Stimulated activated CD8-positive, alpha-beta memory T cell treated with anti-CD3 and anti-CD28 coated beads, Interleukin-4, amount 100 ng/mL, for 4 hours (primary cell): ENCODE data around the gene EFCAB14.
"Not testable (repeated sequence)": the region's sequence is repeated elsewhere in the genome, so short reads cannot be mapped to it uniquely, and the experiment has no call there.

ENCODE experiments used
- DNase-seq, 2 donors: peaks; one replicate each; pipeline ENCODE4 v3.0.0-alpha.2; 2020; ENCODE audit warnings: low read depth in 2 of 2, low spot score in 1 of 2

The EFCAB14 gene

DNA sequence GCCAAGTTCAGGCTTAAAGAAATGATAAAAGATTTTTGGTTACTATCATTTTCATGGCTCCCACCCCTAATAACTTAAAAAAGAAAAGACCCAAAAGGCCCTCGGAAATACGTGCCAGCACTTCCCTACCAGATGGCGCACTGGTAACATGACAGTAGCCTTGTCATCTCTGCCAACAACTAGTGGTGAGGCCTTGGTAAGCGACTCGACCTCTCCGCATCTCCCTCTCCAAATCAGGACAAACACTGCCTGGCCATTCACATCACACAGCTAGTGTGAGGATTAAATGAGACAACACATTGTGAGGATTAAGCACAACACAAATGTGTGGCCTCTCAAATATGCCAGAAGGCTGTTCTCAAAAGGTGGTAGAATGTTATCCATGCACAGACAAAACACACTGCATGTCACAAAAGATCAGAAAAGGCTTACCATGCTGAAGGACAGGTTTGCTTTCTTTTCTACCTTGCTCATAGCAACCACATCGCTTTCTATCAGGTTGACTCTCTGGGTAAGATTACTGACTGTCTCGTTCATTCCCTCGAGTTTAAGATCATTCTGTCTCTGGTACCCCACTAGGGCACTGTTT, 30.9 kb downstream of the EFCAB14 start:
- DNase-seq = no peak

DNA sequence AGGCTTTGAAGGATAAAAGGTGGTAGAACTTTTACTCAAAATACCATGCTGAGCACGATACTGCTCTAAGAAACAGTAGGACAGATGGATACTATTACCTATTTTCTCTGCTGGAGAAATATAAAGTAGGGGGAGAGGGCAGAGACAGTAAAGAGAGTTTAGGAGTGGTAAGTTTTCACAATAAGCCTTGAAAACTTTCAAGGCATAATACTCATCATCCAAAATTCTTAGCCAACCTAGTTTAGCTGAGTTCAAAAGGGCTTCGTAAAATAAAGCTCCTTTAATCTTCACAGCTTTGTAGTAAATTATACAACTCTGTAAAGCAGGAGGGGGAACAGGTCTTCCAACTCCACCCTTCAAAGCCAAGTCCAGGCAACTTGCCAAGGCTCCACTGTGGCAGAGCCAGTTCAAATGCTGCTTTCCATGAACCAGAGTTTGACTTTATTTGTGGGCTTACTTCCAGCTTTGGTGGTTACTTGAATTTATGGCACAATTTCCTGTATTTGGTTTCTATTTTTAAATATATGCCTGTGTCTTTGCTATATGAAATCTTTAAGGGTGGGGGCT, 31.7 kb downstream of the EFCAB14 start:
- DNase-seq = no peak

DNA sequence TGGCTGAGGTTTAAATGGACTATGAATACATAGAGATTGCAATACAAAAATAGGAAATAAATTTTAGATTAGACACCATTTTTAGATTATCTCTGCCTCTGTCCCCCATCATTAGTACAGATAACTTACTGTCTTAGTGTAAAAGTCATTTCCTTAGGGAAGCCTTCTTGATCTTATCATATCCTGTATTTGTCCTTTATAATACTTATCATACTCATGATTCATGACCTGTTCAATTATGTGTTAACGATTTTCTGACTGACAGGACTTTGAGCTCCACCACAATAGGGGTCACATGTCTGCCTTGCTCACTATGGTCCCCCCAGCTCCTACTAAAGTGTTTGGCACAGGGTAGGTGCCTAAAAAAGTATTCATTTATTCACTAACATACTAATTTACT, 32.7 kb downstream of the EFCAB14 start:
- DNase-seq = no peak

DNA sequence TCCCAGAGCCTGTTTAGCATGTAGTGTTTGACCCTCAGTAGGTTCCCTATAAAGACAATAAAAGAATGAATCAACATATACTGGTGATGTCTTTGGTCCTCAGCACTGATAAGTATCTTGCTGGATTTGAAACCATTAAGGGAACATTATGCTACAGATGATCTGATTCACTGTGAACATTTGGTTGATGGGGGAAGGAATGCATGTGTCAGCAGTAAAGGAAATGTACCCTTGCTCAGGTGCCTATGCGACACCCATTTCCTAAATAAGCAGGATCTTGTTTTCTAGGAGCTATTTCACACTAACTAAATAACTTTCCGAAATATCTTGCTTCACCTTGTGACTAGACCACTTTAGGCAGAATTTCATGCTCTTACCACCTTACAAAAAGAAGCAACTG, 34.2 kb downstream of the EFCAB14 start:
- no peak for DNase-seq

- no peak for DNase-seq
Observed at GRCh38 chr1:46682064-46682463, 36.9 kb downstream of the EFCAB14 start.

DNA sequence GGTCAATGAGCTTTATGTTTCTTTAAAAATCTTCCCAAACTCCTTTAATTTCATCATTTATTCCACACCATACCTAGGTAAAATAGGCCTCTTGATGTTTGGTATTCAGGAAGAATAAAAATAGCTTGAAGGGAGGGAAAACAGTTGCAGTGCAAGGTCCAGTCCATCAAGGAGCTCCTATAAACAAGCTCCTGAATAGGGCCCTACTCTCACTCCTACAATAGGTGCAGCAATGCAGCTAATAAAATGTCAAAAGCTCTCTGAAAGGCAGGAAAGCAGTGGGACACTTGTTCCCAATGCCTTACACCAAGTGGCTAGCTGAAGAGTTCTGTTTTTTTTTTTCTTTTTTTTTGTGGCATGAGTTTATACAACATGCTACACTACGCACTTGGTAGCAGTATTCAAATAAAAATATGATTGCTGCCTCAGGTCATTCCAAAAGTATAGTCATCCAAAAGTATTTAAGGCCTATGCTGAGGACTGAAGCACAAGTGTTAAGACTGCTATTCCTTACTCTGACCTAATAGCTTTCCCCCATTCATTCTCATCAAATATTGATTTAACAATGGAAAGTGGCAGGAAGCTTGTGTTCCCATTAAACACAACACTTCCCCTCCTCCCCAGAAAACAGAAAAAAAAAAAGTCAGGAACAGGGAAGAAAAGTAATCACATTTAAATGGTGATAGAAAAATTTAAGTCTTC, 37.4 kb downstream of the EFCAB14 start:
- DNase-seq = no peak

DNA sequence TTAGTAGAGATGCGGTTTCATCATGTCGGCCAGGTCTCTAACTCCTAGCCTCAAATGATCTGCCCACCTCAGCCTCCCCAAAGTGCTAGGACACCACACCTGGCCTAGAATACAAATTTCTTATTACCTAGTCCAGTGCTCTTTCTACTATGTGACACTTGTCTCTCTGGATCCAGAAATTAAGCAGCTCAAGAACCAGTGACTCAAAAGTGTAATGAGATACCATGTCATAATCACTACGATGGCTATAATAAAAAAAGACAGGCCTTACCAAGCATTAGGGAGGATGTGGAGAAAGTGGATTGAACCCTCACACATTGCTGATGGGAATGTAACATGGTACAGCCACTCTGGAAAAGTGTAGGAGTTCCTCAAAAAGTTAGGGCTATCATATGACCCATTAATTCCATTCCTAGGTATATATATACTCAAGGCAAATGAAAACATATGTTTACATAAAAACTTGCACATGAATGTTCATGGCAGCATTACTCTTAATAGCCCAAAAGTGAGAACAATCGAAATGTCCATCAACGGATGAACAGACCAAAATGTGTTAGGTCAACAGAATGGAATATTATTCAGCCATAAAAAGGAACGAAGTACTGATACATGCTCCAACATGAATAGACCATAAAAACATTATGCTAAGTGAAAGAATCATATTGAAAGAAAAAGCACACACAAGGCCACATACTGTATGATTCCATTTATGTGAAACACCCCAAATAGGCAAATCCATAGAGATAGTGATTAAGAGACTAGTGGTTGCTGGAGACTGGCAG, 38.9 kb downstream of the EFCAB14 start:
- DNase-seq = no peak

DNA sequence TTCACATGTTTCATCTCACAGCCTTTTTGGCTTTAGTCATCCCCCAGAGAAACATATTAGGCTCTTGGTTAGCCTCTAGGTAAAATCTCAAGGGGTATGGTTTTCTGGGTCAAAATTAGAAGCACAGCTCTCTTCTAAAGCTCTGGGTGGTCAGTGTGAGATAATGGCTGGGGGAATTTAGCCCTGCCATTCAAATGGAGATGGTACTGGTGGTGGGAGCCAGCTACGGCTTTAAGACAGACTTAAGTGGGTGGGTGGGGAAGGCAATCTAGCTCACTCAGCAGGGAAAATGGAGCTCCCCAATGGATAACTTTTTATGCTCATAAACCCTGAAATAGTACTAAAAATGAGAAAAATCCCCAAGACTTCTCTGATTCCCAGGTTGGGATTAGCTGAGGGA, 41.6 kb downstream of the EFCAB14 start:
- no peak for DNase-seq

DNA sequence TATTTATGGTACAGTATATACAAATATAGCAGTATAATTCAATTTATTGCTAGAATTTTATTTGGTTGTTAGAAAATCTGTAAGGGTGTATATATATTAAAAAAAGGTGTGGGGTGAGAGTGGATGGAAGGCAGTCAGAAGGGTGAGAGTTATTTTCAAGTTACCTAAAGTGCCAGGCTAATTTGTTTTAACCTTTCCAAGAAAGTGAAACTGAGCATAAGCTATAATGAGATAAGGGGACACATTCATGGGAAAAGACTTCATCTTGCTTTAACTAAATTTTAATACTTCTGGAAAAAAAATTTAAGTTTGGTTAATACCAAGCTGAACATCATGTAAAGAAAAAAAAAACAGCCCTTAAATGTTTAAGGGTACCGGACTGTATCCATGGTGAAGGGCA, 42.4 kb downstream of the EFCAB14 start:
- DNase-seq = no peak

DNA sequence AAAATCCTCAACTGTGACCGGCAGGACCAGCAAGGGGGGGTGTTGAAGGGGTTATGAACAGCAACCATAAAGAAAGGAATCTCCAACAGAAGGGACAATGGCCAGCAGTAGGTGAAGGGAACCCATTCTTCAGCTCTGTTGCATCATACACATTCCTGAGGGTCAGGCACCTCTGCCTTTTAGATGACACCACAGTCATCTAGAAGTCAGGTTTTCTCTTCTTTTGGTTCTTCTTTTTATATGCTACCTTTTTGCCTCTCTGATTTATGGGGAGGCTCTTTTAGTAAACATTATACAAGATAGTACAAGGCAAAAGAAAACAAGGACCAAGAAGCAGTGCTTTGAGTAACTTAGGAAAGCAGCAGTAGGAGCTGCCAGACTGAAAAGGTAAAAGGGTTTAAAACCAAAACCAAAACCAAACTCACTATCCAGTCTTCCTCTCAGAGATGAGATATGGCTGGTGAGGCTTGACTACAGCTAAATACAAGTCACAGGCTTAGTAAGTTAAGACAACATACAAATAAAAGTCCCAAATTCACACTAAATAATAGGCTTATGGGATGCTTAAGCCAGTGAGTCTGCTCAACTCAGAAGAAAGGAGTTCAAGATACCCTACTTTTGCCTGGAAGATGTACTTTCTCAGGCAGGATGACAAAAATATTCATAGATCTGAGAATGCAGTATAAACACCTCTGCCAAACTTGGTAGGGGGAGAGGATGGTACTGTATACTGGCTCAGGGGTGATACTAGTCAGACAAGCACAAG, 43.2 kb downstream of the EFCAB14 start:
- no peak for DNase-seq

DNA sequence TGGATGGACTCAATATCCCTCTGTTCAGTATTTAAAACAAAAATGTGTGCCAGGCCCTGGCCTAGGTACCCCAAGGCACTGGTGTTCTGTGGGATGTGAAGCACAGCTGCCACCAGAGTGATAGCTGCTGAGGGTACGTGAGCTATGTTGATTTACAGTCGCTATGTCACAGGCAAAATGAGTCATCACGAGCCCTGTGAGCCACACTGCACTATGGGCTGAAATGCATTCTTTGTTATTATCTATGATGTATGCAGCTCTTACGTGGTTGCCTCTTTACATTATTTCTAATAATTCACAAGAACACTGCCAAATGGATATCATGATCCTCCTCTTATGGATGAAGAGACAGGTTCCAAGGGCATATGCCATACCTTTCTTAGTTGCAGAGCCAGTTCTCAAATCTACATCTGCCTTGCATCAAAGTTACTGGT, 45.1 kb downstream of the EFCAB14 start:
- no peak for DNase-seq

DNA sequence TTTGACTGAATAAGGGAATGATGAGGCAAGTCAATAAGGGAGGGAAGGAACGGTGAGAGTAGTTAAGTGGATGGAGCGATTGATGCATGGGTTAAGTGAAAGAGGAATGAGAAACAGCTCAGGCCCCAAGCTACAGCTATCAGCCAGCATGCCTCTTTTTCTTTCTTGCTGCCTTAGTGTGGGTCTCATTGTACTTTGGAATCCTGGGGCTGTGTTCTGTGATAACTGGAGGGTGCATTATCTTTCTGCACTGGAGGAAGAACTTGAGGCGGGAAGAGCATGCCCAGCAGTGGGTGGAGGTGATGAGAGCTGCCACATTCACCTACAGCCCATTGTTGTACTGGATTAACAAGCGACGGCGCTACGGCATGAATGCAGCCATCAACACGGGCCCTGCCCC, 46.2 kb downstream of the EFCAB14 start:
- DNase-seq = no peak

- DNase-seq = no peak
Observed at GRCh38 chr1:46671554-46671953, 47.4 kb downstream of the EFCAB14 start, which contains the start of gene TEX38. Gene TEX38 (plus strand): TSS chr1:46671854. CDS start chr1:46671935, 81 bp downstream.

- no peak for DNase-seq
Observed at GRCh38 chr1:46670134-46670533, 48.8 kb downstream of the EFCAB14 start.

DNA sequence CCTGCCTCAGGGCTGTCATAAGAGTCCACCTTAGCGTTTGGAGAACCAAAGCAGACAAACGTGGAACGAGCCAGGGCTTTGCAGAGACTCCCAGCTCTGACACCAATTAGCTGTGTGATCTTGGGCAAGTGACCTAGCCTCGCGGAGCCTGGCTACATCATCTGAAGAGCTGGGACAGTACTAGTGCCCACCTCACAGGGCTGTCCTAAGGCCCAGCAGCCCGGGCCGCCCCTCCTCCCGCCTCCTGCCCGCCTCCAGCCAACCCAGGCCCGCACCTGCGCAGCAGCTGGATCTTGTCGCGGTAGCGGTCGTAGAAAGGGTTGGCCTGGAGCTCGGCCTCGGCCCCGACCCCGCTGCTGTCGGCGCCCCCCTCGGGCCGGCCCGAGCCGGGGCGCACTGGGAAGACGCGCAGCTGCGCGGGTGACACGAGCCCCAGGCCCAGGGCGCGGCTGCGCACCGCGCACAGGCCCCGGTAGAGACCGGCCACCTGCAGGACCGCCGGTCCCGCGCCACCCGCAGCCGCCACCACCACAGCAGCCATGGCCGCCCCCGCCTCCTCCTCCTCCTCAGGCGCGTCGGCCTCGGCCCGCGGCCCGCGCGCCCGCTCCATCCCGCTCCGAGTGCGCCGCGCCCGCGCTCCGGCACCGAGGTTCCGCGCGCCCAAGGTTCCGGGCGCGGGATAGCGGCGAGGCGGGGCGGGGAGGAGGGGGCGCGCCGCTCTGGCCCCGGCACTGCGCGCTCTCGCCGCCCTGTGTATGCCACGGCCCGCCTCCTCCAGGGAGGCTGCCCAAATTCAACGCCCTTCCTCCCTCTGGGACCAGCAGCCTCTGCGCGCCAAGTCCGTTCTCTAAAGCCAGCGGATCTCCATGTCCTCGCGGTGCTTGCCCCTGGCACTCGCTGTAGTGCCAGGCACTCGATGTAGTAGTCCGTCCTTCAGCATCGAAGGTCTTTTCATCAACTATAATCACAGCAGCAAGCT, 50.8 kb downstream of the EFCAB14 start, which contains the start of gene ATPAF1:
Gene ATPAF1, minus strand, starts transcription at position 583 of the 979 bp plus-strand sequence. Its CDS starts 42 bp downstream, at position 541.
- DNase-seq = peak in 1 of 2 donors; percentile 24

DNA sequence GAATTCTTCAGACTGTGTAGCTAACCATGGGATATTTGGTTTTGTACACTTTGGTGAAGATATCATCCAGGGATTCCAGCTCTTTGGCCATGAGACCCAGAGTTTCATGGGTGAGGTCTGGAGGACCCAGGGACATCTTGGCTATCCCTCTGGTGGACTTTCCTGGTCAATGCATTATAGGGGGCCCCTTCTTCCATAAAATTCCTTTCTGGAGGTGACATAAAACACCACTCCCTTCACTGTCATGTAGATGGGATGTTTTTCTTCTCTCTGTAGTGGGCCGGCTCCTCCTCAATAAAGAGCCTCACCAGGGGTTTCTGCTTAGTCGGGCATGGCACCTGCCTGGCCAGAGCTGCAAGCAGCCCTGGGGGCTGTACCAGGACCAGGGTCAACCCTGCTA, 52.9 kb downstream of the EFCAB14 start:
- no peak for DNase-seq

DNA sequence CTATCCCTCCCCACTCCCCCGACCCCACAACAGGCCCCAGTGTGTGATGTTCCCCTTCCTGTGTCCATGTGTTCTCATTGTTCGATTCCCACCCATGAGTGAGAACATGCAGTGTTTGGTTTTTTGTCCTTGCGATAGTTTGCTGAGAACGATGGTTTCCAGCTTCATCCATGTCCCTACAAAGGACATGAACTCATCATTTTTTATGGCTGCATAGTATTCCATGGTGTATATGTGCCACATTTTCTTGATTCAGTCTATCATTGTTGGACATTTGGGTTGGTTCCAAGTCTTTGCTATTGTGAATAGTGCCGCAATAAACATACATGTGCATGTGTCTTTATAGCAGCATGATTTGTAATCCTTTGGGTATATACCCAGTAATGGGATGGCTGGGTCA, 56.0 kb downstream of the EFCAB14 start:
- DNase-seq = not testable (repeated sequence)

GRCh38 chr1:46660116-46660515, 58.8 kb downstream of the EFCAB14 start:
- not testable (repeated sequence) for DNase-seq

DNA sequence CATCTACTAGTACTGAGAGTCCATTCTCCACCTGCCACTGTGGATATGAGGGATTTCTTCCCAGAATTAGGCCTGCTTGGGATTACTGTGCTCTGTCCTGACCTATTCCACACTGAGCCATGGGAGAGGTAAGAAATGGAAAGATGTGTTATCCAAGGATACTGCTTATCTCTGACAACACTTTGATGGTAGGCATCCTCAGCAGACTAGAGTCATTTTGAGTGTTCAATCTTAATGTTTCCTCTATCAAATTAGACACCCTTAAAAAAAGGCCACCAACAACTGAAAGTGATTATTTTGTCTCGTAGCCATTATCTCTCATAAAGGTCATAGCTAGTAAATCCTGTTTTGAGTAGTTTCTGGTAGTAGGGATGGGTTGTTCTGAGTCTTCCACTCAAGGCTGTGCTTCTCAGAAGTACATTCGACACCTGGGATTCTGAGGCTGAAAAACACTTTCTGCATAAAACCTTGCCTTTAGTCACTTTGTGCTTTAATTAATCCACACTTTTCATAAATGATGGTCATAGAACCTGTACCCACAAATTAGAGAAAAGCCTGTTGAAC, 59.5 kb downstream of the EFCAB14 start:
- no peak for DNase-seq
